Colon (tissue), 2 donors: Measurements from ENCODE around the gene SMIM22.

Source experiments
- FAIRE-seq: peaks from 2 replicates; lab custom pipeline; 2012; peaks lifted over from hg19 to GRCh38; lab: Jason Lieb, UNC
- donor health status: control.
- donor health status: control.

Gene SMIM22

DNA sequence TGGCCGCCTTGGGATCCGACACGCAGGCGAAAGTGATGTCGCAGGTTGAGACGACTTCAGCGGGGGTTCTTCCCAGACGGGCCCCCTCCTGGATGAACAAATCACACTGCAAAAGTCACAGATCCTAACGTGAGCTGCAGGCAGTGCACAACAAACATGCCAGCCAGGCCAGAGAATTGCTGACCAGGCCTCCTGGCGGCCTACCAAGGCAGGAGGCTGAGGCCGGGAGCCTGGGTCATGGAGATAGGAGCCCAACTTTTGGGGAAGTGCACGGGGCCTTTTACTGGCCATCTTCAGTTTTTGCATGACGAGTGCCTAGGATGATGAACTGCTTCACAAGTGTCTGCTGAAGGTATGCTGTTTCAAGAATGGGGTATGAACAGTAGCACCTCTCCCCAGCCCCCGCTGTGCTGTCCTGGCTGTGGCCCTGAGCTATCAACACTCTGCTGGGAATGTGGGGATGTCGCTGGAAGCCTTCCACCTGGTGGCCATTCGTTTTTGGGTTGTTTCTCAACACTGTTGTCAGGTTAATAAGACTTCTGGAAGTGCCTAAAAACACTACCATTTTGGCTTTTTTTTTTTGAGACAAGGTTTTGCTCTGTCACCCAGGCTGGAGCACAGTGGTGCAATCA, 19.5 kb downstream of the SMIM22 start:
- no peak for FAIRE-seq

DNA sequence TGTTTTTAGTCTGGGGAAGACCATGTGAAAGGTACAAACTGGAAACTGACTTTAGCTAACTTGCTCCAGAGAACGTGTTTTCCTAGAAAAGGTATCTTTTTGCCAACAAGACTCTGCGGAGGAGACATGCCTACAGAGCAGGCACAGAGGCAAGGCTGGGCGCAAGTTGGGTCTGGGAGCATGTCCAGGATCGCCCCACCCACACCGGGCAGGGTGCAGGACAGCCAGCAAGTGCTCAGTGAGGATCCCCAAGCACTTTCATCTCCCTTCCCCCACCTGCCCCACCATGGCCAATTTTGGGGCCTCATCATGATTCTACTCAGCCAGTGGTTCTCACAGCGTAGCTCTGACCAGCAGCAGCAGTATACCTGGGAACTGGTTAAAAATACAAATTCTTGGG, 25.5 kb downstream of the SMIM22 start:
- FAIRE-seq = no peak

DNA sequence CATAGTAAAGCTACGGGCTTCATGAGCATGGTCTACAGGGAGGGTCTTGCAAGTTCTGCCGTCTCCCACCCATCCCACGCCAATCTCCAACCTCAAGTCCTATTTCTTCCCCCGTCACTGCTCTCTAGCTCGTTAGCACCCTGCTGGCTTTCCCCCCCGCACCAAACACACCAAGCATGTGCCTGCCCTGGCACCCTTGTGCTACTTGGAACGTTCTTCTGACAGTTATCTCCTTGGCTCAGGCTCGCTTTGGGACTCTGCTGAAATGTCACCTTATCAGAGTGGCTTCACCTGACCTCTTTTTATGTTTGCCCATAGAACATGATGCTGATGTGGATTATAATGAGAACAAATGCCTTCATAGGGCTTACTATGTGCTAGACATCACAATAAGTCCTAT, 30.0 kb downstream of the SMIM22 start:
- no peak for FAIRE-seq

DNA sequence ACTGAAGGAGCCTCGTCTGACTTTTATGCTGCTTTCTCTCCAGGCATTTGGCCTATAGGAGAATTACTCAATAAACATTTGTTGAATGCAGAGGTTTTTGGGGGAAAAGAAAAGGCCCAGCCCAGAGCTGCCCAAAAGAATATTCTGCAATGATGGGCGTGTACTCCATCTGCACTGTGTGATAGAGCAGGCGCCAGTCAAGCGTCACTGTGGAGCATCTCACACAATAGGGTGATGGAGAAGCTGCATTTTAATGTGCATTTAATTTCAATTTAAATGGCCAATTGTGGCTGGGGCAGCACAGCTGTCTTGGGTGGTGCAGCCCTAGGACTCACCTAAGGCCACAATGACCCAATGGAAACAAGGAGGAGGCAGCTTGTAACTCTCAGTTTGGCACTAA, 31.4 kb downstream of the SMIM22 start:
- no peak for FAIRE-seq

DNA sequence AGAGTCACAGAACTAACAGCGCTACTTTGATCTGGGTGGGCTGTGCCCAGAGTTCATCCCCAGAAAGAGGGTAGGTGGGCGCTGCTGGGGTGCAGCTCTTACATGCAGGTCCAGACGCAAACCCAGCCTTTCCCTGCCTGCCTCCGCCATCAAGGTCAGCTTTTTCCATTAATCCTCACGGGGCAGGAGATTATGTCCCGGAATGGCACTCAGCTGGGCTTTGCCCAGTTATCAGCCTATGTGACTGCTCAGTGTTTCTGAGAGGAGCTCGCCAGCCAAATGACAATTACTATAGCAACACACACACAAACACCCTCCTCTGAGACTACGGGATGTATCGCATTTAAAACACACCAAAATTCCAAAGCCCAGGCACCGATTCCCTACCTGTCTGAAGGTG, 31.8 kb downstream of the SMIM22 start:
- no peak for FAIRE-seq

DNA sequence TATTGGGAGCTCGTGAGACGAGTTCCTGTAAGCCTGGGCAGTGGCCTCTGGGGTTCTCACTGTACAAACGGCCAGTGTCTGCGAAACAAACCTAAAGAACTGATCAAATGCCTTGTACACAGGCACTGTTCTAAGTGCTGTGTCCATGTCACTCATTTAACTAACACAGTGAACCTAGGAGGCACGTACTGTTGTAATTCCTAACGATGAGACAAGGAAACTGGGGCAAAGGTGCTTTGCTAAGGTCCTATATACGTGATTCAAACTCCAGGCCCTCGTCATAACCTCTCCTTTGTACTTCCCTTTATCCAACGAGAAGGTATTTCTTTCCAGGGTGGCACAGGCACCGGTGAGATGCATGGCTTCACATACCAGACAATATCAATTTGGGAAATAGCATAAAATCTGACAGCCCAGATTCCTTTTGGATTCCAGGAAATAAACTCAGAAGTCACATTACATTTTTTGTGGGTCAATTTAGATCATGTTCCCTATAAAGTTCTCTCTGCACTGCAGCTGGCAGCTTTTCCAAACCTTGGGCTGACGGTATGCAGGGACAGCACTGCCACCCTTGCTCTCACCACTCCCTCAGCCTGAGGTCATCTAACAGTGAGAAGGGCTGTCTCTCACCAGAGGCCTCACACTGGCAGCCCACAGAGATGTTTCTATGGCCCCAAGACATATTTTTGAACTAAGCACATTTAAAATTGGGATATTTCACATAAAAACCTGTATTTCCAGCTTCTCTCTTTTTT, 33.6 kb downstream of the SMIM22 start:
- no peak for FAIRE-seq

DNA sequence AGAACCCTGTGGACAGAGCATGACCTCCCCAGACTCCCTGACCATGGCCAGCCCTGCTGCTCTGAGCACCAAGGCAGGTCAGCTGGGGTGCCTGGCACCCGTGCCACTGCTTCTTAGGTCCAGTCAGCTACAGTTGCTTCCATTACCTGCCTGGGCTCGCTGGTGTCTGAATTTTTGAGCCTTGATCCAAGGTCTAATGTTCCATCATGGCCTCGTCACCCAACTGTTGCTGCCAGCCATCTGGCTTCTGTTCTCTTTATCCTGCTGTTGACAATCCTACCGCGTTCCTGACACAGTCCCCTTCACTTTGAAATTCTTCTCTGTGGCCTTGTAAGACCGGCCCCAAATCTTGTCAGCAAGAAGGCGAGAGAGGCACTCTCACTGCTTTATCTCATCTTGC, 35.2 kb downstream of the SMIM22 start:
- no peak for FAIRE-seq

DNA sequence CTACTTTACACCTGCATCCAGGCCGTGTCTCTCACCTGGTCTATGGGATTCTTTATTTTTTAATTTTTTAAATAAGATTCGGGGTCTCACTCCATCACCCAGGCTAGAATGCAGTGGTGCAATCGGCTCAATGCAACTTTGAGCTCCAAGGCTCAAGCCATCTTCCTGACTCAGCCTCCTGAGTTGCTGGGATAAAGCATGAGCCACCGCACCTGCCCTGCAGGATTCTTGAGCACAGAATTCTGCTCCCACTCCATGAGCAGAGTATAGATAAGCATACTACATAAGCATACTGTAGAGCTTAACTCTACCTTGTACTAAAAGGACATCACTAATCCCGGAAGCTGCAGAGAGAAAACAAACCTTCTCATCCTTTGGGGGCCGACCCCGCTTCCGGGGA, 36.4 kb downstream of the SMIM22 start:
- FAIRE-seq = no peak

DNA sequence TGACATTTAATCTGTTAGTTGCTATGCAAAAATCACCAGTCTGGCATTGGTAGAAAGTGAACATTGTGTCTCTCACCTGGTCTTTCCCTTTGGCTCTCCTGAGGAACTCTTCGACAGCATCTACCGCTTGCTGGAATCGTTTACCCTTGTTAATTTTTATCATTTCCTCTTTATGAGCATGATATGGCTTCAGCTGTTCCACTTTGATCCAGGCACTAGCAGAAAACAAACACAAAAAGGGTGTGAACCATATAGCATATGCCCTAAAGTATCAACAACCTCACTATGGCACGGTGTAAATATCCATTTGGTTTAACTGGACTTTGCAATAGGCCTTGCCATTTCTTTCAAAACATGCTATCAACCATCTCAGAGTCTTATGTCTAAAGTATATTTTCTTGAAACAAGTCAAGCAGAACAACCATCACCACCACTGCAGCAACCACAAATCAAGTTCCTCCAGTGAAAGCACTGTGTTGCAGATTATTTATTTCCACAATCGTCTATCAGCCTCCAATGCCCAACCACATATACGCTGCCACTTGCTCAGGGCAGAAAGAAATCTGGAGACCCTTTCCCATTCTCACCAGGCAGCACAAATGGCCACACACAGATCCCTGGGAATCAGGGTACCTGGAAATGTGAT, 37.7 kb downstream of the SMIM22 start:
- no peak for FAIRE-seq

DNA sequence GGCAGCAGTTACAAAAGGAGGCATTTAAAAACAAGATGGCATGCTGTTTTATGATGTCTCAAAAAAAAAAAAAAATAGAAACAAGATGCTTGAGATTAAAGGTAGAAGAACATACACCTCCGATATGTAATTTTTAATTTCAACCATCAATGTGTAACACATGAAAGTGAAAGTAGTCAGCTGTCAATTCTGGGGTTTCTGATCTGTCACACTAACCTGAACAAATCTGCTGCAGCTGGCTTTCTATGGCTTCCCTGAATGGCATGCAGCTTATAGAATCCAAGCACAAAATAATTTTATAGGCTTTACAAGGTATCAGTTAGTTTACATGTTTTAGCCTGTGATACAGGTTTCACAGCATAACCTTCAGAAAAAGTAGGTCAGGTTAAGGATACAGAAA, 38.4 kb downstream of the SMIM22 start:
- no peak for FAIRE-seq

DNA sequence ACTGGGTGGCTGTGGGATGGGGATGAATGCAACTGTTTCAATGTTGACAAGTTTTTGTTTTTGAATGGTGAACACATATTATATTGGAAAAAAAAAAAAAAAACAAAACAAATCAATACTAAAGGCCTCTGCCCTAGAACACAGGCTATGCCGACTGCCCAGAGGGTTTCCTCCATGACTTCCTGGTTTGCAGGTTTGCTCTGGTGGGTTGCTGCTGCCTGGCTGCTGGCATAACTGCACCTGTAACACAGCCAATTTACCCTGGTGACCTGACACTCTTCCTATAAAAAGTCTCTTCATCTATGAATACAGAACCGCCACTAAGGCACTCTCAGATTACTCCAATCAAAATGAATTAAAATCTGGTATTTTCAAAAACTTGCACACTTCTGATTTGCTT, 41.6 kb downstream of the SMIM22 start:
- FAIRE-seq = no peak

DNA sequence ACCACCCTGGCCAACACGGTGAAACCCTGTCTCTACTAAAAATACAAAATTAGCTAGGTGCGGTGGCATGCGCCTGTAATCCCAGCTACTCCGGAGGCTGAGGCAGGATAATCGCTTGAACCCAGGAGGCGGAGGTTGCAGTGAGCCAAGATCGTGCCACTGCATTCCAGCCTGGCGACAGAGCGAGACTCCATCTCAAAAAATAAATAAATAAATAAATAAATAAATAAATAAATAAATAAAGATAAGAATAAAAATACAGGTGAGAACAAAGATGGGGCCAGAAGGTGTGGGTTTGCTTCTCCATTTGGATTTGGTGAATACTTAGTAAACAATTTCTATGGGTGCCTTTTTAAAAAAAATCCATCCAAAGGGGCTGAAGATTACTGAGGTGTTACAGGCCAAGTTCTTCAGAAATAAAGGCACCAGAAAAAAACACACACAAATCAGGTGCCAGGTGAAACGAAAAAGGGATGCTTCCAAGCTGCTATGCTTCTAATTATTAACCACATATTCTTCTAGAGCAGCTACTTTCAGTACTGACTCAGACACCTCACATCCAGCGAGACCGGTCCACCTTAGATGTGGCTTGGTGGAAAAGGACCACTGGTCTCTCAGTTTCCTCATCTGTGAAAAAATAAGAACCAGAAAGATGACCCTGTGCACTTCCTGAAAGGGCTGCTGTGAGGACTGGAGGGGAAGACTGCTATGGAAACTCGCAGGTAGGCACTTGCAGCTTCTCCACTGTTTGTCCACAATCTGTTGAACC, 42.7 kb downstream of the SMIM22 start:
- FAIRE-seq = no peak

DNA sequence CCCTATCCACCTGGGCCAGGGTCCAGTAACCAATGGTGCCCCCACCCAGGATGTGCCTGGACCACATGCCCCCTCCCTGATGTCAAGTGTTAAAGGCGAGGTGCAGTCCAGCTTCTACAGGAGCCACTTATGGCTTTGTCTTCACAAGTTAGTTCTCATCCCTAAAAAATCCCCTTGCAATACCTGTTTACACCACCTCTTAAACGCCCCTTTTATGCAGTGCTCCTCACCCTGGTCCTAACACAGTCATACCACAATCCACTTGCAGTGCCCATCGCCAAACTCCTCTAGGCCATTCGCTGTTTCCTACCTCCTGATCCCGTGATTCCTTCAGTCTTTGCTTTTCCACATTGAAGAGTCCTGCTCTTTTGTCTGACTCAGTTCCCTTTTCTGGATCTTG, 44.8 kb downstream of the SMIM22 start:
- no peak for FAIRE-seq

DNA sequence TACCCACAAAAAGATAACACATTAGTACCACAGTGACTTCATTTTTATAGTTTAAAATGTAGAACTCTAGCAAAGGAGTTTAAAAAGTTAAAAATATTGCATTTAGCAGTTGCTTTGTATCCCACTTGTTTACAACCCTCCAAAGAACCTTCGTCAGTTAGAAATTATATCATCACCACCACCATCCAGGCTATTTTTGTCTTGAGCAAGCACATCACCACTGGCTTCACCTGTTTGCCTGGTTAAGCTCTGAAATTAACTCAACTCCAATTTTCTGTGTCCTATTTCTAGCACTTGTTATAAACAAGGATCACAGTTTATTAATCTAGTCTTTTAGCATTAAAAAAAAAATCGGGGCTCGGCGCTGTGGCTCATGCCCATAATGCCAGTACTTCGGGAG, 45.8 kb downstream of the SMIM22 start:
- no peak for FAIRE-seq
